ENCODE data around the gene BMPR2.
"Not testable (repeated sequence)": the region's sequence is repeated elsewhere in the genome, so short reads cannot be mapped to it uniquely, and the experiment has no call there.

The BMPR2 gene

DNA sequence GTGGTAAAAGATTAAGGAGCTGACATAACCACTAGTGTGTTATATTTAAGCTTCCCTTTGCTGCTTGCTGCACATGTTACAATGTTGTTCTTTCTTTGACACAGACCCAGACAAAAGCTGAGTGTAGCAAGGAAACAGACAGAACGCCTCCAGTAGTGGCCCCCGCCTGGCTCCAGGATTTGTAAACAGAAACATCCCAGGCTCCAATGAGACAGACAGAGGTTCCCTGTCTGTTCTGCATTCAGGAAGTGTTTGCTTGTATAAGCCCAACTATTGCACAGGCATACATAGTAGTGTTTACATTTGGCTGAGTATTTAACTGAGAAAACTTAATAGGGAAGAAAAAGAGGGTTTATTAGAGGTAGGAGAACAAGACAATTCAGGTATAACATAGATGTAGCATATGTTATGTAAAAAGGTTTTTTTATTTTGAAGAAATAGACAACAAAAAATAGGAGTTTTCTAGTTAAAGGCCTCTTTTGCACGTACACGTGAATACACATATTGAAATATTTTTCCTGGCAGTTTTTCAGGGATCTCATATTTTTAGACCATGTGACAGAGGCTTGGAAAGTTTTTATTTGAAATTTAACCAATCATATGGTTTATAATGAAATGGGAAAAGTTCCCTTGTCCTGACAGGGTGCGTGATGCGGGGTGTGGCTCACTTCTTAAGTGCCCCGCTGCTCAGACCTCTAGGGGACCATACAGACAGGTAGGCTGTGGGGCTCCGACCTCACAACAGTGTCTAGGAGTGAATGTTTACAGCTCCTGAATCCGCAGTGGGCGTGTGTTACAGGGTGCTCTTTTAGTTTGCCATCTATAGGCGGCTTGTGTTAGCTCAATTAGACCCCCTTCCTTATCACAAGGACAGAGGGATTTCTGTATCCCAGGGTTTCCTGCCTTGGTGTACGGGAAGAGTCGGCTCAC, 118.4 kb downstream of the BMPR2 start:
- peak overlapping the region; percentile 24 for H3K27ac ChIP-seq (ENCODE audit: low read depth, low read length)
- no peaks in the 10 kb centered on the region for H3K27me3 ChIP-seq (ENCODE audit: control insufficient read depth, insufficient read depth, low read length)
- peaks cover 8% of the 10 kb centered on the region; the same call in 1 of the 2 replicates for H3K36me3 ChIP-seq (ENCODE audit: control insufficient read depth, insufficient read depth, low read length)
- no peak overlapping the region for H3K9ac ChIP-seq (ENCODE audit: low read depth, low read length)
- H3K4me3 ChIP-seq (ENCODE audit: low read depth, low read length): no peak overlapping the region
- H3K4me1 ChIP-seq (ENCODE audit: control insufficient read depth, insufficient read depth, low read length): peaks cover 34% of the 10 kb centered on the region
- H3K9me3 ChIP-seq (ENCODE audit: control insufficient read depth, insufficient read depth, low read length): no peaks in the 10 kb centered on the region

DNA sequence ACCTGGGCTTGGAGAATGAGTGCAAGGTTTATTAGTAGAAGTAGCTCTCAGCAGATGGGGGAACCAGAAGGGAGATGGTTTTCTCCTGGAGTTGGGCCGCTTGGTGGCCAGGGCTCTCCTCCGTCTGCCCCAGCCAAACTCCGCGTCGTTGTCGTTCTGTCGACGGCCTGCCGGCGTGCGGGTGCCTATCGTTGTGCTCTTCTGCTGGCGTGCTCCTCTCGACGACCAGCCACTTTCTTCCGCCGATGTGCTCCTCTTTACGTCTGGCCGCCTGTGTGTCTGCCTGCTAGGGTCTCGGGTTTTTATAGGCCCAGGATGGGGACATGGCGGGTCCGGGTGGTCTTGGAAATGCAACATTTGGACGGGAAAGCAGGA, 119.1 kb downstream of the BMPR2 start:
- no peak overlapping the region for H3K9ac ChIP-seq (ENCODE audit: low read depth, low read length)
- peaks cover 2% of the 10 kb centered on the region; the same call in 1 of the 2 replicates for H3K36me3 ChIP-seq (ENCODE audit: control insufficient read depth, insufficient read depth, low read length)
- no peak overlapping the region for H3K27ac ChIP-seq (ENCODE audit: low read depth, low read length)
- no peak overlapping the region for H3K4me3 ChIP-seq (ENCODE audit: low read depth, low read length)
- H3K4me1 ChIP-seq (ENCODE audit: control insufficient read depth, insufficient read depth, low read length): peaks cover 34% of the 10 kb centered on the region
- H3K27me3 ChIP-seq (ENCODE audit: control insufficient read depth, insufficient read depth, low read length): no peaks in the 10 kb centered on the region
- H3K9me3 ChIP-seq (ENCODE audit: control insufficient read depth, insufficient read depth, low read length): no peaks in the 10 kb centered on the region

DNA sequence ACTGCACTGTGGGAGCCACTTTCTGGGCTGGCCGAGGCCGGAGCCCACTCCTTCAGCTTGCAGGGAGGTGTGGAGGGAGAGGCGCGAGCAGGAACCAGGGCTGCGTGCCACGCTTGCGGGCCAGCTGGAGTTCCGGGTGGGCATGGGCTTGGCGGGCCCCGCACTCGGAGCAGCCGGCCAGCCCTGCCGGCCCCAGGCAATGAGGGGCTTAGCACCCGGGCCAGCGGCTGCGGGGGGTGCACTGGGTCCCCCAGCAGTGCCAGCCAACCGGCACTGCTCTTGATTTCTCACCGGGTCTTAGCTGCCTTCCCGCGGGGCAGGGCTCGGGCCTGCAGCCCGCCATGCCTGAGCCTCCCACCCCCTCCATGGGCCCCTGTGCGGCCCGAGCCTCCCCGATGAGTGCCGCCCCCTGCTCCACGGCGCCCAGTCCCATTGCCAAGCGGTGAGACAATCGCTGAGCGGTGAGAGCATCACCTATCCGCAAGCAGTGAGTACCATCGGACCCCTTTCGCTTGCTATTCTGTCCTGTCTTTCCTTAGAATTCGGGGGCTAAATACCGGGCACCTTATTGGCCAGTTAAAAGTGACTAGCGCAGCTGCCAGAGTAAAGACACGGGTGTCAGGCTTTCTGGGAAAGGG, 120.8 kb downstream of the BMPR2 start:
- not testable (repeated sequence) for H3K36me3 ChIP-seq (ENCODE audit: control insufficient read depth, insufficient read depth, low read length); H3K9ac ChIP-seq (ENCODE audit: low read depth, low read length); H3K9me3 ChIP-seq (ENCODE audit: control insufficient read depth, insufficient read depth, low read length); H3K27me3 ChIP-seq (ENCODE audit: control insufficient read depth, insufficient read depth, low read length); H3K27ac ChIP-seq (ENCODE audit: low read depth, low read length); H3K4me3 ChIP-seq (ENCODE audit: low read depth, low read length)
- peaks cover 34% of the 10 kb centered on the region for H3K4me1 ChIP-seq (ENCODE audit: control insufficient read depth, insufficient read depth, low read length)

DNA sequence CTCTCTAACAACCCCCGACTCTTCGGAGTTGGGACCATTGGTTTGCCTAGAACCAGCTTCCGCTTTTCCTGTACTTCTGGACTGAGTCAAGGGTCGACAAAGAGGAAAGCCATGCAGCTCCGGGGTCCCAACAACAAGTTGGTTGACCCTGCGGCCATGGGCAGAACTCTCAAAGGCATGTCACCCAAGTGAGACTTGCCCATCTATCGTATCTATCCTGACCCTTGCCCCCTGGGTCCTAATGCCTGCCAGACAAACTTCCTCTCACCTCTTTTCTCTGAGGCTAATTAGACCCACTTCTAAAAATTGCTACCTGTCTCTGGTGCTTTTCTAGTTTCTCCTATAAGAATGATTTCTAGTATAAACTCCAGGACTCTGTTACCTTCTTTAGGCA, 121.3 kb downstream of the BMPR2 start:
- not testable (repeated sequence) for H3K27me3 ChIP-seq (ENCODE audit: control insufficient read depth, insufficient read depth, low read length); H3K36me3 ChIP-seq (ENCODE audit: control insufficient read depth, insufficient read depth, low read length); H3K27ac ChIP-seq (ENCODE audit: low read depth, low read length); H3K9me3 ChIP-seq (ENCODE audit: control insufficient read depth, insufficient read depth, low read length); H3K4me3 ChIP-seq (ENCODE audit: low read depth, low read length); H3K9ac ChIP-seq (ENCODE audit: low read depth, low read length)
- H3K4me1 ChIP-seq (ENCODE audit: control insufficient read depth, insufficient read depth, low read length): peaks cover 34% of the 10 kb centered on the region

DNA sequence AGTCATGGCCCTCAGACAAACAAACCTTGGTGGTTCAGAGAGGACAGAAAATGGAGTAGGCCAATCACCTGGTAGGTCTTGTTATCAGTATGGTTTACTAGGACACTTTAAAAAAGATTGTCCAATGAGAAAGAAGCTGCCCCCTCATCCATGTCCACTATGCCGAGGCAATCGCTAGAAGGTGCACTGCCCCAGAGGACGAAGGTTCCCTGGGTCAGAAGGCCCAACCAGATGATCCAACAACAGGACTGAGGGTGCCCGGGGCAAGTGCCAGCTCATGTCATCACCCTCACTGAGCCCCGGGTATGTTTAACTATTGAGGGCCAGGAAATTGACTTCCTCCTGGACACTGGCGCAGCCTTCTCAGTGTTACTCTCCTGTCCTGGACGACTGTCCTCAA, 123.7 kb downstream of the BMPR2 start:
- H3K36me3 ChIP-seq (ENCODE audit: control insufficient read depth, insufficient read depth, low read length); H3K4me3 ChIP-seq (ENCODE audit: low read depth, low read length); H3K9ac ChIP-seq (ENCODE audit: low read depth, low read length); H3K27ac ChIP-seq (ENCODE audit: low read depth, low read length); H3K27me3 ChIP-seq (ENCODE audit: control insufficient read depth, insufficient read depth, low read length); H3K9me3 ChIP-seq (ENCODE audit: control insufficient read depth, insufficient read depth, low read length): not testable (repeated sequence)
- H3K4me1 ChIP-seq (ENCODE audit: control insufficient read depth, insufficient read depth, low read length): peaks cover 17% of the 10 kb centered on the region

DNA sequence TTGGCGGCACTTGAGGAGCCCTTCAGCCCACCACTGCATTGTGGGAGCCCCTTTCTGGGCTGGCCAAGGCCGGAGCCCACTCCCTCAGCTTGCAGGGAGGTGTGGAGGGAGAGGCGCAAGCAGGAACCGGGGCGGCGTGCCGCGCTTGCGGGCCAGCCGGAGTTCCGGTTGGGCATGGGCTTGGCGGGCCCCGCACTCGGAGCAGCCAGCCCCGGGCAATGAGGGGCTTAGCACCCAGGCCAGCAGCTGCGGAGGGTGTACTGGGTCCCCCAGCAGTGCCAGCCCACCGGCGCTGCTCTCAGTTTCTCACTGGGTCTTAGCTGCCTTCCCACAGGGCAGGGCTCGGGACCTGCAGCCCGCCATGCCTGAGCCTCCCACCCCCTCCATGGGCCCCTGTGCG, 127.1 kb downstream of the BMPR2 start:
- not testable (repeated sequence) for H3K27me3 ChIP-seq (ENCODE audit: control insufficient read depth, insufficient read depth, low read length); H3K9ac ChIP-seq (ENCODE audit: low read depth, low read length); H3K36me3 ChIP-seq (ENCODE audit: control insufficient read depth, insufficient read depth, low read length); H3K4me3 ChIP-seq (ENCODE audit: low read depth, low read length); H3K27ac ChIP-seq (ENCODE audit: low read depth, low read length); H3K9me3 ChIP-seq (ENCODE audit: control insufficient read depth, insufficient read depth, low read length); H3K4me1 ChIP-seq (ENCODE audit: control insufficient read depth, insufficient read depth, low read length)

DNA sequence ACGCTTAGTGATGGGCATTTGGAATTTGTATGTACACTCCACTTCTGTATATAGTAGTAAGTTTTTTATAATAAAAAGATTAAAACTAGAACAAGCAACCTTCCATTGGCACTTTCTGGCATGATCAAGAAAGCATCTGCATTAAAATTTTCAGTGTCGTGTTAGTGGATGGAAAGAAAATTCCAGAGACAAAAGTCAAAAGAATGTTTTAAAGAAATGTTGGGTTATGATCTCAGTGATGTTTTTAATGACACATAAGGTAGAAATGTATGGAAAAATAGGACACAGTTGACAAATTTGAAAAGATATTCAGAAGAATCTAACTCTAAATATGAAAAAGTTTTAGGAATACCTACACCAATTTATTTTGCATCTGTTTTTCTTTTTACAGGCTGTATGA, 132.6 kb downstream of the BMPR2 start:
- Histone ChIP-seq H3K27me3 (ENCODE audit: control insufficient read depth, insufficient read depth, low read length) (no peaks in the 10 kb centered on the region), H3K36me3 (ENCODE audit: control insufficient read depth, insufficient read depth, low read length) (no peaks in the 10 kb centered on the region; the same call in 1 of the 2 replicates), H3K4me1 (ENCODE audit: control insufficient read depth, insufficient read depth, low read length) (no peaks in the 10 kb centered on the region), H3K4me3 (ENCODE audit: low read depth, low read length) (no peak overlapping the region), H3K27ac (ENCODE audit: low read depth, low read length) (no peak overlapping the region), H3K9me3 (ENCODE audit: control insufficient read depth, insufficient read depth, low read length) (no peaks in the 10 kb centered on the region), H3K9ac (ENCODE audit: low read depth, low read length) (no peak overlapping the region)

DNA sequence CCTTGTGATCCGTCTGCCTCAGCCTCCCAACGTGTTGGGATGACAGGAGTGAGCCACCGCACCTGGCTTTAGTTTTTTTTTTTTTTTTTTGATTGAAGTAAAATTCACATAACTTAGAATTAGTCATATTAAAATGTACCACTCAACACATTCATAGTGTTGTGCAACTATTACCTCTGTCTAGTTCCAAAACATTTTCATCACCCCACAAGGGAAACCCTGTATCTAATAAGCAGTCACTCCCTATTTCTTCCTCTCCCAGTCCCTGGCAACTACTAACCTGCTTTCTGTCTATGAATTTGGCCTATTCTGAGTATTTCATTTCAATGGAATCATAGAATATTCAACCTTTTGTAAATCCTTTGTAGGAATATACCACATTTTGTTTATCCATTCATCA, 134.8 kb downstream of the BMPR2 start:
- Histone ChIP-seq H3K27ac (ENCODE audit: low read depth, low read length) (no peak overlapping the region), H3K9ac (ENCODE audit: low read depth, low read length) (no peak overlapping the region)

DNA sequence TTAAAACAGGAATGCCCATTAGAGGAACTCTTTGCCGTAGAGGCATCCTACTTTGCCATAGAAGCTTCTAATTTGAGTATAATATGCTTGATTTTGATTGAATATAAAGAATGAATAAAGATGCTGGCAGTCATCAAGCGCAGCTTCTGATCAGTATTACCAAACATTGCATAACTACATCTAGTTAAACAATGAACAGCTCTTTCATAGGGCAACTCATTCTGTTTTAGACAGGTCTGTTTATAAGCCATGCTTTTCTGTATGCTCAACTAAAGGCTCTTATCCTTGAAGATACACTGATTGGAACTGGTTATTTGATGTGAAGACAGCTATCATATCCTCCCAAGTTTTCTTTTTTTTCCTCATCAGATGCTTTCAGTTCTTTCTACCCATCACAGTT, 136.0 kb downstream of the BMPR2 start:
- Histone ChIP-seq H3K4me1 (ENCODE audit: control insufficient read depth, insufficient read depth, low read length) (no peaks in the 10 kb centered on the region), H3K9me3 (ENCODE audit: control insufficient read depth, insufficient read depth, low read length) (no peaks in the 10 kb centered on the region), H3K9ac (ENCODE audit: low read depth, low read length) (no peak overlapping the region), H3K27ac (ENCODE audit: low read depth, low read length) (no peak overlapping the region), H3K27me3 (ENCODE audit: control insufficient read depth, insufficient read depth, low read length) (no peaks in the 10 kb centered on the region), H3K36me3 (ENCODE audit: control insufficient read depth, insufficient read depth, low read length) (peaks cover 12% of the 10 kb centered on the region), H3K4me3 (ENCODE audit: low read depth, low read length) (no peak overlapping the region)

More for the DNA sequence above, 134.8 kb downstream of the BMPR2 start:
- Histone ChIP-seq H3K4me3 (ENCODE audit: low read depth, low read length) (no peak overlapping the region), H3K27me3 (ENCODE audit: control insufficient read depth, insufficient read depth, low read length) (no peaks in the 10 kb centered on the region), H3K36me3 (ENCODE audit: control insufficient read depth, insufficient read depth, low read length) (peaks cover 11% of the 10 kb centered on the region), H3K4me1 (ENCODE audit: control insufficient read depth, insufficient read depth, low read length) (no peaks in the 10 kb centered on the region), H3K9me3 (ENCODE audit: control insufficient read depth, insufficient read depth, low read length) (no peaks in the 10 kb centered on the region)

DNA sequence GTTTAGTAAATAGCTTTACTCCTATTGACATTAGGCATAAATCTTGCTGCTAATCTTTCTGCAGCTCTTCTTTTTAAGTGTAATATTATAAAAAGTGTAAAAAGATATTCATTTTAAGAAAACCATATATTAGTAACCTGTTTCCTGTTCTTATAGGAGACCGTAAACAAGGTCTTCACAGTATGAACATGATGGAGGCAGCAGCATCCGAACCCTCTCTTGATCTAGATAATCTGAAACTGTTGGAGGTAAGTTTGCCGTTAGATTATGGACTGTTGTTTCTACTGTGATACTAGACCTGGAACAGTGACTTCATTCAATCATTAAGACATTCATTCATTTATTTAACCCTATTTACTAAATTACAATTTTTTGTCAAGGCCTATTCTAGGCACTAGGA, 138.6 kb downstream of the BMPR2 start:
- H3K36me3 ChIP-seq (ENCODE audit: control insufficient read depth, insufficient read depth, low read length): peaks cover 26% of the 10 kb centered on the region
- H3K4me3 ChIP-seq (ENCODE audit: low read depth, low read length): no peak overlapping the region
- H3K9ac ChIP-seq (ENCODE audit: low read depth, low read length): no peak overlapping the region
- no peaks in the 10 kb centered on the region for H3K9me3 ChIP-seq (ENCODE audit: control insufficient read depth, insufficient read depth, low read length)
- no peaks in the 10 kb centered on the region for H3K27me3 ChIP-seq (ENCODE audit: control insufficient read depth, insufficient read depth, low read length)
- H3K4me1 ChIP-seq (ENCODE audit: control insufficient read depth, insufficient read depth, low read length): no peaks in the 10 kb centered on the region
- no peak overlapping the region for H3K27ac ChIP-seq (ENCODE audit: low read depth, low read length)

DNA sequence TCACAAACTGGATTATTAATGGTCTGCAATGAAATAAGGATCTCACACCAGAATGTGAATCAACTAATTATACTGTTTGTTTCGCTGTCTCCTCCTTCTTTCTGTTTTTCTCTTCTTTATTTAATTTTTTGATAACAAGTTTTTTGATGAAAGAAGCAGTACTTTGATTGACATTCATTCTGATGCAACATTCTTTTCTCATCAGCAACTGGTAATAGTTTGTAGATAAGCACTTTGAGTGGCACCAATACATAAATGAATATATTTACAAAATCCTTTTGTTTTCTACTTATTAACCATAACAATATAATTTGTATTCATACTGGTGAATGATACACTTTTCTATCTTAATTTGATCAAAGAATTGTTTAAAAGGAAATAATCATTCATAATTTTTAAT, 143.3 kb downstream of the BMPR2 start:
- Histone ChIP-seq H3K4me1 (ENCODE audit: control insufficient read depth, insufficient read depth, low read length) (no peaks in the 10 kb centered on the region), H3K27ac (ENCODE audit: low read depth, low read length) (no peak overlapping the region), H3K36me3 (ENCODE audit: control insufficient read depth, insufficient read depth, low read length) (peaks cover 47% of the 10 kb centered on the region), H3K27me3 (ENCODE audit: control insufficient read depth, insufficient read depth, low read length) (no peaks in the 10 kb centered on the region), H3K4me3 (ENCODE audit: low read depth, low read length) (no peak overlapping the region), H3K9me3 (ENCODE audit: control insufficient read depth, insufficient read depth, low read length) (no peaks in the 10 kb centered on the region), H3K9ac (ENCODE audit: low read depth, low read length) (no peak overlapping the region)
